ENCODE results near the gene MRPL44. TPM values are rescaled to one million over a fixed set of nuclear protein-coding genes. Genes with fewer than 3 reads are reported as not detected.

The MRPL44 gene
- total RNA-seq, 2 donors from 2014 or later: 11.5 to 21.0 TPM

- no peaks in the 10 kb centered on the region for H3K9me3 ChIP-seq
- ATAC-seq (peak; percentile 79), DNase-seq (peak; percentile 70 to 81 (median 76))
- no peaks in the 10 kb centered on the region for H3K36me3 ChIP-seq (replicated peaks in 1 of 2; ENCODE audit: insufficient read depth in 1 of 2, low read depth in 2 of 2)
- no peaks in the 10 kb centered on the region for H3K27me3 ChIP-seq
- no peaks in the 10 kb centered on the region for H3K4me1 ChIP-seq
- no peak overlapping the region for H3K4me3 ChIP-seq
- intact Hi-C loops (cut with DNase I): no loop called here
- no peak overlapping the region for H3K27ac ChIP-seq
- WGBS, 2 donors: 20 to 25% methylated on average over 5 of the region's 5 CpGs
- peak; percentile 53 to 81 (median 77) for TF ChIP-seq CTCF (IDR thresholded peaks at IDR 0.05)
- no peak for TF ChIP-seq POLR2A (IDR thresholded peaks at IDR 0.05)
These were observed 36.5 kb downstream of the MRPL44 start for GRCh38 chr2:223993634-223994232.

- H3K4me1 ChIP-seq: peaks cover 4% of the 10 kb centered on the region
- ATAC-seq: no peak
- H3K4me3 ChIP-seq: no peak overlapping the region
- TF ChIP-seq POLR2A (IDR thresholded peaks at IDR 0.05) (no peak), CTCF (IDR thresholded peaks at IDR 0.05) (no peak)
- no peak overlapping the region for H3K27ac ChIP-seq
- no peak for DNase-seq
- H3K27me3 ChIP-seq: no peaks in the 10 kb centered on the region
- H3K36me3 ChIP-seq (replicated peaks in 1 of 2; ENCODE audit: insufficient read depth in 1 of 2, low read depth in 2 of 2): no peaks in the 10 kb centered on the region
- intact Hi-C loops (cut with DNase I): loop anchor here (5.0 kb wide), 1 partner anchor 293 kb away; no protein-coding TSS in a partner anchor
- whole genome bisulfite sequencing, 2 donors: 64 to 70% methylated on average over 4 of the region's 4 CpGs
- H3K9me3 ChIP-seq: no peaks in the 10 kb centered on the region
These were observed 37.4 kb downstream of the MRPL44 start for GRCh38 chr2:223994562-223995162.

- H3K27me3 ChIP-seq: no peaks in the 10 kb centered on the region
- ATAC-seq: no peak
- H3K27ac ChIP-seq: no peak overlapping the region
- no peak for TF ChIP-seq CTCF (IDR thresholded peaks at IDR 0.05)
- TF ChIP-seq POLR2A (IDR thresholded peaks at IDR 0.05): no peak
- H3K36me3 ChIP-seq (replicated peaks in 1 of 2; ENCODE audit: insufficient read depth in 1 of 2, low read depth in 2 of 2): no peaks in the 10 kb centered on the region
- WGBS, 2 donors: 54 to 57% methylated on average over 5 of the region's 5 CpGs
- peaks cover 9% of the 10 kb centered on the region for H3K4me1 ChIP-seq
- no peaks in the 10 kb centered on the region for H3K9me3 ChIP-seq
- no peak overlapping the region for H3K4me3 ChIP-seq
- no peak for DNase-seq
- intact Hi-C loops (cut with DNase I): loop anchor here (5.0 kb wide), 1 partner anchor 292 kb away; no protein-coding TSS in a partner anchor
These were observed 38.3 kb downstream of the MRPL44 start for GRCh38 chr2:223995569-223995968.

GRCh38 chr2:223996391-223996790 is 39.1 kb downstream of the MRPL44 start:
- 76 to 95% methylated on average over 6 of the region's 6 CpGs for WGBS, 2 donors
- intact Hi-C loops (cut with DNase I): loop anchor here (5.0 kb wide), 1 partner anchor 291 kb away; no protein-coding TSS in a partner anchor
- Histone ChIP-seq H3K9me3 (no peaks in the 10 kb centered on the region), H3K36me3 (replicated peaks in 1 of 2; ENCODE audit: insufficient read depth in 1 of 2, low read depth in 2 of 2) (no peaks in the 10 kb centered on the region), H3K4me3 (no peak overlapping the region), H3K4me1 (peaks cover 9% of the 10 kb centered on the region), H3K27me3 (no peaks in the 10 kb centered on the region), H3K27ac (no peak overlapping the region)
- DNase-seq: no peak
- TF ChIP-seq POLR2A (IDR thresholded peaks at IDR 0.05) (no peak), CTCF (IDR thresholded peaks at IDR 0.05) (no peak)
- ATAC-seq: no peak
